AG09309 (cell line): ENCODE data around the gene TRMT10B.
"Not testable (repeated sequence)": the region's sequence is repeated elsewhere in the genome, so short reads cannot be mapped to it uniquely, and the experiment has no call there.

Experiments
- DNase-seq: peaks from one replicate; pipeline ENCODE4 v3.0.0-alpha.2; 2010; ENCODE audit warnings: low read depth
- H3K4me3 ChIP-seq: 2 replicates; pipeline ENCODE4 v1.5.1; 2011; ENCODE audit warnings: mild to moderate bottlenecking, low read depth, low read length, moderate library complexity; ENCODE audit not compliant: control insufficient read depth
- CTCF ChIP-seq: IDR thresholded peaks from 2 replicates; pipeline ENCODE4 v1.5.1; 2011; ENCODE audit warnings: mild to moderate bottlenecking, low read depth, low read length, inconsistent platforms; ENCODE audit not compliant: insufficient read depth, control insufficient read depth; ENCODE audit errors: missing control alignments

Gene TRMT10B

GRCh38 chr9:37796232-37796631 lies 42.6 kb downstream of the TRMT10B start:
- no peak overlapping the region for H3K4me3 ChIP-seq
- no peak for DNase-seq
- no peak for TF ChIP-seq CTCF

GRCh38 chr9:37798677-37799076 lies 45.1 kb downstream of the TRMT10B start:
- no peak overlapping the region for H3K4me3 ChIP-seq
- no peak for TF ChIP-seq CTCF
- no peak for DNase-seq

GRCh38 chr9:37800631-37801286 lies 47.2 kb downstream of the TRMT10B start, which contains the start of gene DCAF10:
DCAF10 (plus strand) TSS chr9:37800797; CDS start chr9:37800867, 70 bp downstream.
- peak; percentile 35 for DNase-seq
- no peak for TF ChIP-seq CTCF
- H3K4me3 ChIP-seq: peak within 1 kb of the TSS; percentile 82

- H3K4me3 ChIP-seq: peak overlapping the region; percentile 82
- DNase-seq: no peak
- TF ChIP-seq CTCF: no peak
Measured at GRCh38 chr9:37801287-37801850, 47.8 kb downstream of the TRMT10B start.

GRCh38 chr9:37801959-37802711 lies 48.5 kb downstream of the TRMT10B start:
- no peak for DNase-seq
- H3K4me3 ChIP-seq: peak overlapping the region; percentile 82
- TF ChIP-seq CTCF: no peak

- DNase-seq: no peak
- TF ChIP-seq CTCF: no peak
- no peak overlapping the region for H3K4me3 ChIP-seq
Measured at GRCh38 chr9:37806271-37806670, 52.7 kb downstream of the TRMT10B start.

- DNase-seq, H3K4me3 ChIP-seq: not testable (repeated sequence)
Measured at GRCh38 chr9:37809676-37810075, 56.1 kb downstream of the TRMT10B start.
